Parathyroid adenoma (tissue), 2 donors: ENCODE results near the gene RIOK1.

ENCODE experiments used
- H2AFZ ChIP-seq: fragments of 300-600 bp; sonication (generic); one replicate; pipeline ENCODE4 v1.7.0; 2017; ENCODE audit warnings: antibody characterized with exemption, mild to moderate bottlenecking
- H3K27ac ChIP-seq: fragments of 300-600 bp; sonication (generic); one replicate; pipeline ENCODE4 v1.7.0; 2017
- H3K27me3 ChIP-seq: fragments of 300-600 bp; sonication (generic); one replicate; pipeline ENCODE4 v1.7.0; 2017; ENCODE audit warnings: low read length; ENCODE audit not compliant: control insufficient read depth, insufficient read depth
- H3K36me3 ChIP-seq: fragments of 300-600 bp; sonication (generic); one replicate; pipeline ENCODE4 v1.7.0; 2017; ENCODE audit warnings: low read length; ENCODE audit not compliant: control insufficient read depth, insufficient read depth
- H3K4me1 ChIP-seq: fragments of 300-600 bp; sonication (generic); one replicate; pipeline ENCODE4 v1.7.0; 2017; ENCODE audit warnings: control low read depth
- H3K4me2 ChIP-seq: fragments of 300-600 bp; sonication (generic); one replicate; pipeline ENCODE4 v1.7.0; 2017; ENCODE audit warnings: low read length
- H3K4me3 ChIP-seq: fragments of 300-600 bp; sonication (generic); one replicate; pipeline ENCODE4 v1.7.0; 2017; ENCODE audit warnings: low read depth, low read length
- H3K79me2 ChIP-seq: fragments of 300-600 bp; sonication (generic); one replicate; pipeline ENCODE4 v1.7.0; 2017; ENCODE audit warnings: control low read depth
- H3K9ac ChIP-seq: fragments of 300-600 bp; sonication (generic); one replicate; pipeline ENCODE4 v1.7.0; 2017; ENCODE audit warnings: mild to moderate bottlenecking
- H3K9me3 ChIP-seq: fragments of 300-600 bp; sonication (generic); one replicate; pipeline ENCODE4 v1.7.0; 2017; ENCODE audit warnings: low read length; ENCODE audit not compliant: control insufficient read depth
- TF ChIP-seq, protein P1 (sequence below): fragments of 300-600 bp; sonication (generic); IDR thresholded peaks from one replicate; pipeline ENCODE4 v1.7.0; 2017; ENCODE audit warnings: antibody characterized with exemption, mild to moderate bottlenecking
- donor health status: primary hyperparathyroidism.

RIOK1 gene

DNA sequence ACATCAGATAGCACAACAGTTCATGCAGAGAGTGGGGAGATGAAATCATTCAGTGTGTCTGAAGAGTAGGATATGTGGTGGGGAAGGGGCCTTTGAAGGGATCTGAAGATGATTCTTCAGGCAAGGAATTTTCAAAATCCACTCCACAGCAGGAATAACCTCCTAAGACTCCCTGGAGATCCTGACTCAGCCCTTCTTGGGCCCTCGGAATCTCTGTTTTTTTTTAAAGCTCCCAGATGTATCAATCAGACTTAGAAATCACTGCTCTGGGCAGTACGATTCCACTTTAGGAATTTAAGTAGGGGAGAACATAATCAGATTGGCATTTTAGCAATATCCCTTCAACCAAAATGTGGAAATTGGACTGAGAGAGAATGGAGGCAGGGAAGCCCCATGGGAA, 55.5 kb downstream of the RIOK1 start:
- H3K27ac ChIP-seq: no peak overlapping the region
- TF ChIP-seq, protein P1, sequence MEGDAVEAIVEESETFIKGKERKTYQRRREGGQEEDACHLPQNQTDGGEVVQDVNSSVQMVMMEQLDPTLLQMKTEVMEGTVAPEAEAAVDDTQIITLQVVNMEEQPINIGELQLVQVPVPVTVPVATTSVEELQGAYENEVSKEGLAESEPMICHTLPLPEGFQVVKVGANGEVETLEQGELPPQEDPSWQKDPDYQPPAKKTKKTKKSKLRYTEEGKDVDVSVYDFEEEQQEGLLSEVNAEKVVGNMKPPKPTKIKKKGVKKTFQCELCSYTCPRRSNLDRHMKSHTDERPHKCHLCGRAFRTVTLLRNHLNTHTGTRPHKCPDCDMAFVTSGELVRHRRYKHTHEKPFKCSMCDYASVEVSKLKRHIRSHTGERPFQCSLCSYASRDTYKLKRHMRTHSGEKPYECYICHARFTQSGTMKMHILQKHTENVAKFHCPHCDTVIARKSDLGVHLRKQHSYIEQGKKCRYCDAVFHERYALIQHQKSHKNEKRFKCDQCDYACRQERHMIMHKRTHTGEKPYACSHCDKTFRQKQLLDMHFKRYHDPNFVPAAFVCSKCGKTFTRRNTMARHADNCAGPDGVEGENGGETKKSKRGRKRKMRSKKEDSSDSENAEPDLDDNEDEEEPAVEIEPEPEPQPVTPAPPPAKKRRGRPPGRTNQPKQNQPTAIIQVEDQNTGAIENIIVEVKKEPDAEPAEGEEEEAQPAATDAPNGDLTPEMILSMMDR: no peak
- H3K4me1 ChIP-seq: peaks cover 3% of the 10 kb centered on the region
- H3K9me3 ChIP-seq: no peaks in the 10 kb centered on the region
- H3K36me3 ChIP-seq: no peaks in the 10 kb centered on the region
- no peak overlapping the region for H3K9ac ChIP-seq
- no peak overlapping the region for H3K4me3 ChIP-seq
- no peaks in the 10 kb centered on the region for H3K27me3 ChIP-seq
- no peak overlapping the region for H2AFZ ChIP-seq
- H3K4me2 ChIP-seq: no peak overlapping the region
- no peaks in the 10 kb centered on the region for H3K79me2 ChIP-seq

DNA sequence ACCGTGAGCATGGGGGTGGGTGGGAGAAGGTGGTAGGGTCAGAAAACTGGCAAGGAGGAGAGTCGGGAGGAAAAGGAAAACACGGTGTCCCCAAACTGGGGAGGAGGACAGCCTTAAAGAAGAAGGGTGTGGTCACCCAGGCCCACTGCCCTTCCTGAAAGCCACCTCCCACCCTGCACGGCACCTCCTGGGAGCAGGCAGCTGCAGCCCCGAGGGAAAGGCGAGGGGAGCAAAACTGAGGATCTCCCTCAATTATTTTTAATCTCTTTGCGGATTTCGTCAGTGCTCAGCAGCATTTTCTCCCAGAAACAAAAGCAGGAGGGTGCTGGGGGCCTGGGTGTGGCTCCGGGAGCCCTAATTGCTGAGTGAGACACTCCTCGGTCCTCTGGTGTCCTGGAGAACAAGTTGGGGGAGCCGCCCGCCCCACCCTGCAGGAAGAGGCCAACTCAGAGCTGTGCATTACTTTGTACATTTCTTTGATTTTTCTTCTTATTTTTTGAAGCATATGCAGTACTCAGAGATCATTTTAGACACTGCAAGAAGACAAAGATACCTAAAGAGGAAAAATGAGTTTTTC, 56.4 kb downstream of the RIOK1 start:
- no peaks in the 10 kb centered on the region for H3K79me2 ChIP-seq

DNA sequence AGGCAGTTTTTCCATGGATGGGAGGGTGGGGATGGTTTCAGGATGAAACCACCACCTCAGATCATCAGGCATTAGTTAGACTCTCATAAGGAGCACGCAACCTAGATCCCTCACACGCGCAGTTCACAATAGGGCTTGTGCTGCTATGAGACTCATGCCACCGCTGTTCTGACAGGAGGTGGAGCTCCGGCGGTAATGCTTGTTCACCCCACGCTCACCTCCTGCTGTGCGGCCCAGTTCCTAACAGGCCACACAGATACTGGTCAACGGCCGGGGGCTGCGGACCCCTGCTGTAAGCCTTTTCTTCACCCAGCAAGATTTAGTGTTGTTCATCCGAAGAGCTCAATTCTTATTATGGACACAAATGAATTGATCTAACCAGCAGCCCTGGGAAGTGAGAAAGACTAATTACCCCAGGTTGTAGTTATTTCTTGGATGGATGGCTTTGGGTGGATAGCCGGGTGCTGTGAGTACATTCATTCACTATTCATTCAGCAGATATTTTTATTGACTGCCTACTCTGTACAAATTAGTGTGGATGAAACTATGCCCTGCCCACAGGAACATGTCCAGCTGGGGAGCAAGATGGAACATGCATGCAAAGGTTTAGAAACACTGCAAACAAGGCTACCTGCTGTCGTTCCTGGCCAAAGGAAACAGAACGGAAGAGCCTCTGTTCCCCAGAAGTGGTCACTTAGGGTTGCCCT, 57.2 kb downstream of the RIOK1 start:
- H3K36me3 ChIP-seq: no peaks in the 10 kb centered on the region
- no peaks in the 10 kb centered on the region for H3K9me3 ChIP-seq
- no peaks in the 10 kb centered on the region for H3K79me2 ChIP-seq
- peaks cover 3% of the 10 kb centered on the region for H3K4me1 ChIP-seq
- H3K27me3 ChIP-seq: no peaks in the 10 kb centered on the region
- no peak overlapping the region for H3K9ac ChIP-seq
- no peak overlapping the region for H3K4me3 ChIP-seq
- no peak overlapping the region for H3K27ac ChIP-seq
- no peak overlapping the region for H3K4me2 ChIP-seq
- no peak overlapping the region for H2AFZ ChIP-seq
- TF ChIP-seq, protein P1: no peak

More for the DNA sequence above, 56.4 kb downstream of the RIOK1 start:
- no peak overlapping the region for H3K4me3 ChIP-seq
- H3K4me1 ChIP-seq: peaks cover 3% of the 10 kb centered on the region
- no peak overlapping the region for H3K4me2 ChIP-seq
- H3K27me3 ChIP-seq: no peaks in the 10 kb centered on the region
- TF ChIP-seq, protein P1: no peak
- H3K27ac ChIP-seq: no peak overlapping the region
- no peak overlapping the region for H2AFZ ChIP-seq
- no peaks in the 10 kb centered on the region for H3K9me3 ChIP-seq
- no peaks in the 10 kb centered on the region for H3K36me3 ChIP-seq
- H3K9ac ChIP-seq: no peak overlapping the region

DNA sequence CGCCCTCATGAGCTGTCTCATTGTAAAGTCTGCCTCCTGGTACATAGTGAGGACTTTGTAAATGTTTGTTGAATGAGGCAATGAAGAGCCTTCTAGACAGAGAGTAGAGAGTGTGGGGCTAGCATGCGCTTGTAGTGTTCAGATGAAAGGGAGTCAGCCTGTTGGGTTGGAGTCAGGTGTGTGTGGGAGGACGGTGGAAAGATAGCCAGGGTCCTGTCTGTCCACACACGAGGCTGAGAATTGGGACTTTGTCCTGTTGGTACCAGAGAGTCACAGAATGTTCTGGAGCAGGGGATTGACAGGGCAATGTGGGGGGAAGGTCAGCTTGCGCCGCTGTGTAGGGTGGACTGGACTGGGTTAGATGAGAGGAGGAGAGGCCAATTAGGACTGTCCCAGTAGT, 58.6 kb downstream of the RIOK1 start:
- H3K27ac ChIP-seq: no peak overlapping the region
- no peaks in the 10 kb centered on the region for H3K27me3 ChIP-seq
- H2AFZ ChIP-seq: no peak overlapping the region
- no peak overlapping the region for H3K9ac ChIP-seq
- H3K9me3 ChIP-seq: no peaks in the 10 kb centered on the region
- no peaks in the 10 kb centered on the region for H3K79me2 ChIP-seq
- TF ChIP-seq, protein P1: no peak
- no peaks in the 10 kb centered on the region for H3K36me3 ChIP-seq
- peaks cover 3% of the 10 kb centered on the region for H3K4me1 ChIP-seq
- H3K4me3 ChIP-seq: no peak overlapping the region
- H3K4me2 ChIP-seq: no peak overlapping the region

DNA sequence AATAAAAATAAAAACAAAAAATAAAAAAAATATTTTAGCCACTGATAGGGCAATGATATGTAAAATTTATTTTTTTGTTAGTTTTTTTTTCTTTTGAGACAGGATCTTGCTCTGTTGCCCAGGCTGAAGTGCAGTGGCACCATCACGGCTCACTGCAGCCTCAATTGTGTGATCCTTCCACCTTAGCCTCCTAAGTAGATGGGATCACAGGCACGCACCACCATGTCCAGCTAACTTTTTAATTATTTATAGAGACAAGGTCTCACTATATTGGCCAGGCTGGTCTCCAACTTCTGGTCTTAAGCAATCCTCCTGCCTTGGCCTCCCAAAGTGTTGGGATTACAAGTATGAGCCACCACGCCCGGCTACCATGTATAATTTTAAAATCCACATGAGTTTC, 59.4 kb downstream of the RIOK1 start:
- TF ChIP-seq, protein P1: no peak
- Histone ChIP-seq H3K79me2 (no peaks in the 10 kb centered on the region), H3K9me3 (no peaks in the 10 kb centered on the region), H3K36me3 (no peaks in the 10 kb centered on the region), H3K27me3 (no peaks in the 10 kb centered on the region), H3K9ac (no peak overlapping the region), H3K4me3 (no peak overlapping the region), H2AFZ (no peak overlapping the region), H3K4me1 (peaks cover 3% of the 10 kb centered on the region), H3K27ac (no peak overlapping the region), H3K4me2 (no peak overlapping the region)
